GM18868 (cell line): ENCODE data around the gene AGTPBP1.
"Not testable (repeated sequence)": the region's sequence is repeated elsewhere in the genome, so short reads cannot be mapped to it uniquely, and the experiment has no call there.

Experiments
- ATAC-seq: cut with Tn5 transposase; IDR thresholded peaks from one replicate; pipeline ENCODE4 v1.9.1; 2021; ENCODE audit warnings: mild to moderate bottlenecking, moderate library complexity; ENCODE audit not compliant: unreplicated experiment

Gene AGTPBP1, protein sequence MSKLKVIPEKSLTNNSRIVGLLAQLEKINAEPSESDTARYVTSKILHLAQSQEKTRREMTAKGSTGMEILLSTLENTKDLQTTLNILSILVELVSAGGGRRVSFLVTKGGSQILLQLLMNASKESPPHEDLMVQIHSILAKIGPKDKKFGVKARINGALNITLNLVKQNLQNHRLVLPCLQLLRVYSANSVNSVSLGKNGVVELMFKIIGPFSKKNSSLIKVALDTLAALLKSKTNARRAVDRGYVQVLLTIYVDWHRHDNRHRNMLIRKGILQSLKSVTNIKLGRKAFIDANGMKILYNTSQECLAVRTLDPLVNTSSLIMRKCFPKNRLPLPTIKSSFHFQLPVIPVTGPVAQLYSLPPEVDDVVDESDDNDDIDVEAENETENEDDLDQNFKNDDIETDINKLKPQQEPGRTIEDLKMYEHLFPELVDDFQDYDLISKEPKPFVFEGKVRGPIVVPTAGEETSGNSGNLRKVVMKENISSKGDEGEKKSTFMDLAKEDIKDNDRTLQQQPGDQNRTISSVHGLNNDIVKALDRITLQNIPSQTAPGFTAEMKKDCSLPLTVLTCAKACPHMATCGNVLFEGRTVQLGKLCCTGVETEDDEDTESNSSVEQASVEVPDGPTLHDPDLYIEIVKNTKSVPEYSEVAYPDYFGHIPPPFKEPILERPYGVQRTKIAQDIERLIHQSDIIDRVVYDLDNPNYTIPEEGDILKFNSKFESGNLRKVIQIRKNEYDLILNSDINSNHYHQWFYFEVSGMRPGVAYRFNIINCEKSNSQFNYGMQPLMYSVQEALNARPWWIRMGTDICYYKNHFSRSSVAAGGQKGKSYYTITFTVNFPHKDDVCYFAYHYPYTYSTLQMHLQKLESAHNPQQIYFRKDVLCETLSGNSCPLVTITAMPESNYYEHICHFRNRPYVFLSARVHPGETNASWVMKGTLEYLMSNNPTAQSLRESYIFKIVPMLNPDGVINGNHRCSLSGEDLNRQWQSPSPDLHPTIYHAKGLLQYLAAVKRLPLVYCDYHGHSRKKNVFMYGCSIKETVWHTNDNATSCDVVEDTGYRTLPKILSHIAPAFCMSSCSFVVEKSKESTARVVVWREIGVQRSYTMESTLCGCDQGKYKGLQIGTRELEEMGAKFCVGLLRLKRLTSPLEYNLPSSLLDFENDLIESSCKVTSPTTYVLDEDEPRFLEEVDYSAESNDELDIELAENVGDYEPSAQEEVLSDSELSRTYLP

DNA sequence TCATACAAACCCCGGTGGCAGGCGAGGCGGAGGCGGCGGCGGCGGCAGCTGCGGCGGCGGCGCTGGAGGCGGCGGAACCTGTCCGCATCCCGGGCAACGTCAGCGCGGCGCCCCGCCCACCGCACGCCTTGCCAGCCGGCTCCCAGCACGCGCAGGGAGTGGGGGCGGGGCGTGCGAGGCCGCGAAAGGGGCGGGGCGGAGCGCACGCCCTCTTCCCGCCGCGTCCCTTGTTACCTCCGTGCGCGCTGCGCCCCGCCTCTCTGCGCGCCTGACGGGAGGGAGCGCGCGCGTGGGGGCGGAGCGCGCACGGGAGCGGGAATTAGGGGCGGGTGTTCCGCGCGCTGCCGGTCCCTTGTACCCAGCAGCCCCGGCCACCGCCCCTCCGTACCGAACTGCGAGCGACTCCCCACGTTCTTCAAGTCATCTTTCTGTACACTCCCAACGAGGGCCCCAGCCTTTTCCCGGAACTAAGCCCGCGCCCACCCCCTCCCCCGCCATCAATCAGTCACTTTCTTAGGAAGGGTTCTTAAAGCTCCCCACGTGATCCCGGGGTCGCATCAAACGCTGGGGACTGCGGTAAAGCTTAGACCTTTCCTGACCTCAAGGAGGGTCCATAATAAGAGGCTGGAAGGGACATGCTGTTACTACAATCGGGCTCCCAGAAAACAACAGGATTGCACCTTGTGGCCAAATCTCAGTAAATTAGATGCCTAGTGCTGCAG, at the start of gene AGTPBP1:
AGTPBP1 (minus strand) TSS at position 80 of the 722 bp plus-strand sequence. CDS start 29,421 bp downstream, outside the sequence.
- peak; percentile 79 for ATAC-seq

DNA sequence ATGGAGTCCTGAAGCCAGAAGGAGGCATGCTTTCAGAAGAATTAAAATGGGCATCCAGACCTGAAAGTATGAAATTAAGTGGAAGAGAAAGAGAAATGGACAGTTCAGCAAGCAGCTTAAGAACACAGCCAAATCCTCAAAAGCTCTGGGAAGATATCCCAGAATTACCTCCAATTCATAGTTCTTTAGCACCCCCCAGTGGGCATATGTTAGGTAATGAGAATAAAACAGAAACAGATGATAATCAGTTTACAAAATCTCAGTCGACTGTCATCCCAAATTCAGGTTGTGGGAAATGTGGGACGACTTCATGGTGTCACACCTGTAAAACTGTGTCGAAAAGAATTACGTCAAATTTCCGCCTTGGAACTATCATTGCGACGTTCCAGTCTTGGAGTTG, 44.4 kb upstream of the AGTPBP1 start:
- not testable (repeated sequence) for ATAC-seq

DNA sequence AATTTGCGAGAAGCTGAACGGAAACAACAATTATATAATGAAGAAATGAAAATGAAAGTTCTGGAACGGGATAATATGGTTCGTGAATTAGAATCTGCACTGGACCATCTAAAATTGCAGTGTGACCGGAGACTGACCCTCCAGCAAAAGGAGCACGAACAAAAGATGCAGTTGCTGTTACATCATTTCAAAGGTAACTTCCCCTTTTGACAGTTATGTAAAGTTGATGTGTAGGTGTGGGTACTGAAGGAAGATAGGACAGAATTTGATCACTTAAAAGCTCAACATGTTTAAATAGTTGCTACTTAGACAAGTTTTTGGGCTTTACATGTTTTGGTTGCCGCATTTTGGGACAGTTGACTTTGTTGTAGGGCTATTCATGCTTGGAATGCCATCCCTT, 32.1 kb upstream of the AGTPBP1 start:
- ATAC-seq: not testable (repeated sequence)

DNA sequence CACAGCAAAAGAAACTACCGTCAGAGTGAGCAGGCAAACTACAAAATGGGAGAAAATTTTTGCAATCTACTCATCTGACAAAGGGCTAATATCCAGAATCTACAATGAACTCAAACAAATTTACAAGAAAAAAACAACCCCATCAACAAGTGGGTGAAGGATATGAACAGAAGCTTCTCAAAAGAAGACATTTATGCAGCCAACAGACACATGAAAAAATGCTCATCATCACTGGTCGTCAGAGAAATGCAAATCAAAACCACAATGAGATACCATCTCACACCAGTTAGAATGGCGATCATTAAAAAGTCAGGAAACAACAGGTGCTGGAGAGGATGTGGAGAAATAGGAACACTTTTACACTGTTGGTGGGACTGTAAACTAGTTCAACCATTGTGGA, 20.0 kb upstream of the AGTPBP1 start:
- ATAC-seq: not testable (repeated sequence)

DNA sequence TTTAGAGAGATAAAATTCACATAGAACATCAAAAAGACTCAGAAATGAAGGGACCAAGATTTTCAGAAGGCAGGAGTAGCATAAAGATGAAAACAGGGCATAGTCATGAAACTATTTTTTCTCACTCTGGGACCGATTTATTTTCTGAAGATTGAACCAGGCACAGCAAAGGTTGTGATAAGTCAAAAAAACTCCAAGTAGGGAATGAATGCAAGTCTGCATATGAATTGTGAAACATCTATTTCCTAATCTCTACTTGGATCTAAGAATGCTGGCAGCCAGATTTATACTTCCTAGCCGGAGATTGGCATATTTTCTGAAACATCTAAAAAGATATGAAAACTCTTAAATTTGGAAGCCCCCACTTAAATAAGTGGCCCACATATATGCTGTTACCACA, 16.0 kb upstream of the AGTPBP1 start:
- ATAC-seq: not testable (repeated sequence)

DNA sequence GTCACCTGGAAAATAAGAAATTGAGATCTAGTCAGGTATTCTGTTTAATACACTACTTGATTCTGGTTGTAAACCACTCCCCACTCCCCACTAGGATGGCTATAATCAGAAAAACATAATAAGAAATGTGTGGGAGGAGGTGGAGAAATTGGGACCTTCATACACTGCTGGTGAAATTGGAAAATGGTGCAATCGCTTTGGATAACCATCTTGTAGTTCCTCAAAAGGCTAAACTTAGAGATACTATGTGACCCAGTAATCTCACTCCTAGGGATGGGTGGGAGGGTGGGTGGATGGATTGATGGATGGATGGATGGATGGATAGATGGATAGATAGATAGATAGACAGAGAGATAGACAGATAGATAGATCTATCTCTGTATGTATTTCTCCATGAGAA, 14.5 kb upstream of the AGTPBP1 start:
- not testable (repeated sequence) for ATAC-seq

DNA sequence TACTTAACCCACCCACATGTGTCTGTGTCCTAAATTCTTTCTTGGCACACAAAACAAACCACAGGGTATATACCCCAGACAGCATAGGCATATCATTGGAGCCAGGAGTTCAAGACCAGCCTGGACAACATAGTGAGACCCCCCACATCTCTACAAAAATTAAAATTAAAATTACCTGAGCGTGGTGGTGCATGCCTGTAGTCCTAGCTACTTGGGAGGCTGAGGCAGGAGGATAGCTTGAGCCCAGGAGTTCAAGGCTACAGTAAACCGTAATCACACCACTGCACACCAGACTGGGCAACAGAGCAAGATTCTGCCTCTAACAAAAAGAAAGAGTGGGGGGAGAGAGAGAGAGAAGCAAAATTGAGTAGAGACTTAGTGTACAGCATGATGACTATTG, 4.6 kb upstream of the AGTPBP1 start:
- ATAC-seq: no peak

DNA sequence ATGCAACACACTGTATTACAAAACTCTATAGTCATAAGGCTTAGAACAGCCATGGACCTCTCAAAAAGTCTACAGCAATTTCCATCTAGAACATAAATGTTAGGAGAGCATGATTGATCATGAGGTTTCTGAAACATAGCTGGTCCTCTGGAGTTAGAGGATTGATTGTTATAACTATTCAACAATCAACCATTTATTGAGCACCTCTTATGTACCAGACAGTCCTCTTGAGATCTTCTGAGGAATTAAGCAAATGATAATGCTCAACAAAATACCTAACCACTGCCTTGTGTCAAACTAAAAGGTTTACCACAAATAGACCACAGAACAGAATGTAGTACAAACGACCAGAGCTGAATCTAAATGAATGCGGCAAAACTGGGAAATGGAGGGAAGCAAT, 3.4 kb upstream of the AGTPBP1 start:
- ATAC-seq: no peak

DNA sequence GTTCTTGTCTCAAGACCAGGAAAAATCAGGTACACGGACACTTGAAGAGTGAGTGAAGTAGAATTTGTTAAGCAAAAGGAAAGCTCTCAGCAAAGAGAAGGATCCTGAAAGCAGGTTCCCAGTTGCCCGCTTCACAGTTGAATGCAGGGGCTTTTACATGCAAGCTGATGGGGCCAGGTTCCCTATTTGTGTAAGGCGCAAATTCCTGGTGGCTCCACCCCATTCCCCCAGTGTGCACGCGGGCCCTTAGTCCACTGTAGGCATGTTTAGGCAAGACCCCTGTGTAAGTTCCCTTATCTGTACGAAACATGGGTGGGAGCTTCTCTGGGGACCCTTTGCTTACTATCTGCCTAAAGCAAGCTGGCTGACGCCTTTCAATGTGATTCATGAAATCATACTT, 2.7 kb upstream of the AGTPBP1 start:
- no peak for ATAC-seq

DNA sequence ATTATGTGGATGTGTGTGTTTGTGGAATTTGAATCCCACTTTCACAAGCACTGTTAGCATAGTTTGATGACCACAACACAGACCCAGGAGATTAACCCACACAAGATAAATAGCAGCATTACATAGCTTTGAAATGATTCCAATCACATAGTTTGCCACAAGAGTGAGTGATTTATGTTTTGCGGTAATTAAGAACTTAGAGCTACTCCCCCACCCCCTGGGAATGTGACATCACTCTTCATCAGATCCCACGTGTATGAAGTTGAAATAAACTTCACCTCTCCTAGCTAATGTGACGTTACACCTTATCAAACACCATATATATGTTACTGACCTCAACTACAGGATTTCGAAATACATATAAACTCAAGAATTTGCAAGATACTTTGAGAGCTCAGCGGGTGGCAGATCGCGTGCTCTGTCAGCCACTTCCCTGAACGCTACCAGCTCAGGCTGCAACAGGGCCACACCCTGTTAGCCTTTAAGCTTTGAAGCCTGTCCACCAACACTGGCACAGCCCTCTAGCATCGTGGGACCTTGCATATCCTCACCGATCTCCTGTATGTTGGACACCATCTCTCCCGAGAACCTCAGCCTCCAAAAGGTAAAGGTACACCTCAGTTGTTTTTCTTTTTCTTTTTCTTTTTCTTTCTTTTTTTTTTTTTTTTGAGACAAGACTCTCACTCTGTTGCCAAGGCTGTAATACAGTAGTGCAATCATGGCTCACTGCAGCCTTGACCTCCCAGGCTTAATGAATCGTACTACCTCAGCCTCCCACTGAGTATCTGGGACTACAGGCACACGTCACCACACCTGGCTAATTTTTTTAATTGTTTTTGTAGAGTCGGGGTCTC, 1.7 kb upstream of the AGTPBP1 start:
- no peak for ATAC-seq

DNA sequence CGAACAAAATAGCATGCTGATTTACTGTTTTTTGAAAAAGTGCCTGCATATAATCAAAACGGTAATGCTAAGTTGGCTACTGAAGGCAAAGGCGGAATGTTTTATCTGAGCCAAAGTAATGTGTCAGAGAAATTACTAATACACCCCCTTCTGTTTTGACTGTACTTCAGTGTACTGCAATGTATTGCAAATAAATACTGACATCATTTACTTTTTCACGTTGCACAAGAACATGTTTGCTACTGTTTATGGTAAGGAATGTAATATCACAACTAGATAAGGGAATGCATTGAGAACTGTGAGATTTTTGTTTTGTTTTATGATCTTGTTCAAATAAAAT, 813 bp upstream of the AGTPBP1 start:
- ATAC-seq: no peak

DNA sequence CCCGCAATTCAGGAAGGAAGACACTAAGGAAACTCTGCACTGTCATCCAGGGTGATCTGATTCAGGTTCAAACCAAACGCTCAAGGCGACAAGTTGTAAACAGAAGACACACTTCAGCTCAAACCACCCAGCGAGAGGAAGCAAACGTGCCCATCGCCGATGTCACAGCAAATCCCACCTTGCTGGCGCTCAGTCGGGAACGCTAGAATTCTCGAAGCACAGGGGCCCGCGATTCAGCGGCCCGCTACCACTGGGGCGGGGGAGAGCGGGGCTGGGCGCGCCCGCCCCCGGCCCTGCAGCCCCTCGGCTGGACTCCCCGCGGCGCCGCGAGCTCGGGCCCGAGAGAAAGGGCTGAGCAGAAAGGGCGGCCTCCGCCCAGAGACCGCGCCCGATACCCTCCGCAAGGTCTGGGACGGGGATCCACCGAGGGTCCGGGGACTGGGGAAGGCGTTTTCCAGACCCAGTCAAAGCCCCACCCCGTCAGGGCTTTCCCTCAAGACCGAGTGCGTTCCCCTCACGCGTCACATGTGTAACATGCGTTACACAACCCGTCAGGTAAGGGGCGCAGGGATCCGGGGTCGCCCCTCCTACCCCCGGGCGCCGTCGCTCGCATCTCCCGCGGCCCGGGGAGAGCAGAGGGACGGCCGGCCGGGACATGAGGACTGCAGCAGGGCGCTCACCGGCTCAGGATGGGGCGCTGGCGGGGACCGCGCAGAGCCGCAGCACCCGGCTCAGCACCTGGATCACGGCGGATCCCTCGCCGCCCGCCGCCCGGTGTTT, 469 bp downstream of the AGTPBP1 start:
- ATAC-seq: peak; percentile 41

DNA sequence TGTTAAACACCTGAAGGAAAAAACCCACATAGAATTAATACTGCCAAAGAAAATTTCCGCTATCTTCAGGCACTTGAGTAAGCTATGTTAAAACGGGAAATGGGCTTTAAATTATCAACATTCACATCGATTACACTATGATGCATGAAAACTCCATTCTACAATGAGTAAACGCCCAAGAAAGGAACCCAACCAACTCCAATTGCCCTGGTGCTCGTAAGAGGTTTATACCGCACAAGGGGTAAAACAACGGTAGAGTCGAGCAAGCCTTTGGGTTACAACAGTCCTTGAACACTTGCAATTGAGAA, 1.0 kb downstream of the AGTPBP1 start:
- peak; percentile 1 for ATAC-seq

DNA sequence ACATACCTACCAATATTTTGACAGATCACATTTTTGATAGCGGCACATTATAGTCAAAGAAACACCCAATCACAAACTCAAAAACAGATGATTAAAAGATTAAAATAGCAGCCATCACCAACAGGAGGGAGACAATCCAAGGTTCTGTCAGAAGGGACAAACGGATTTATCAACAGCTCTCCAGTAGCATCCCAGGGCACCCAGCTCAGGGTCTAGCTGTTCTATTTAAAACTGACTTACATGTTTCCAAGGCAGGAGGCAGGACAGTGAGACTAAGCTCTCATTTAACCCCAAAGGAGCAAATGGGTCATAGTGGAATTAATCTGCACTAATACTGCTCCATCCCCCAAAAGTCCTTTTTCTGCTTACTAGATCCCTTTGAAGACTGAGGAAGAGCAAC, 3.2 kb downstream of the AGTPBP1 start:
- ATAC-seq: no peak

DNA sequence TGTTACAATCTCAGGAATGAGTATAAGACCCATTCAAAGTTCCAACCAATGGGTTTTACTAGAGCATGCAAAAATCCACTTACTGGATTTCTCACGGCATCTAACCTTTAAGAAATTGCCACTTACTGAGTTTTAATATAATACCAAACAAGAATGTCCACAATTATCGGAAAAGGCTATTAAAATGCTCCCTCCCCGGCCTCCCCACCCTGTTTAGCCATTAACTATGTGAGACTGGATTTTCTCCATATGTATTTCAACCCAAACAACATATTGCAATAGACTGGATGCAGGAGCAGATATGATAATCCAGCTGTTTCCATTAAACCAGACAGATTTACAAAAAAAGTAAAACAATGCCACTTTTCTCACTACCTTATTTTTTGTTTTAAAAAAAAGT, 4.1 kb downstream of the AGTPBP1 start:
- no peak for ATAC-seq

DNA sequence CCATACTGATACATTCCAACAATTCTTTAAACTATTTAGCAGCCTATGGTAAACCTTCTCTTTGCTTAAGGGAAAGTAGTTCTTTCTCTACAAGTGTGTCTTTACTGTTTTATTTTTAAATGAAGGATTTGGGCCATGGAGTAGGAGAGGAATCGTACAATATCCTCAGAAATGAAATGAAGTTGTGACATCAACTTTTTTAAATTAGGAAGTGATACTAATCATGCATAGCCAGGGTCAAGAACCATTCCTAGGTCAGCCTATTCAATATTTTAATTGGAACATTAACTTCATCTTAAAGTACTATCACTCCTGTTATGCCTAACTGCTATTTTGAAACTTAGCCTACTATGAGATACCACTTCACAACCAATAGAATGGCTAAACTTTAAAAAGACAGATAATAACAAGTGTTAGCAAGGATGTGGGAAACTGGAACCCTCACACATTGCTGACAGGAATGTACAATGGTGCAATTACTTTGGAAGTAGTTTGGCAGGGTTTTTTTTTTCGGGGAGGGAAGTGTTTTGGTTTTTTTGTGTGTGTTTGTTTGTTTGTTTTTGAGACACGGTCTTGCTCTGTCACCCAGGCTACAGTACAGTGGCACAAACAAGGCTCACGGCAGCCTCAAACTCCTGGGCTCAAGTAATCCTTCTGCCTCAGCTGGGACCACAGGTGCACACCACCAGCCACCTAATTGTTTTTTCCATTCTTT, 10.7 kb downstream of the AGTPBP1 start:
- ATAC-seq: no peak

DNA sequence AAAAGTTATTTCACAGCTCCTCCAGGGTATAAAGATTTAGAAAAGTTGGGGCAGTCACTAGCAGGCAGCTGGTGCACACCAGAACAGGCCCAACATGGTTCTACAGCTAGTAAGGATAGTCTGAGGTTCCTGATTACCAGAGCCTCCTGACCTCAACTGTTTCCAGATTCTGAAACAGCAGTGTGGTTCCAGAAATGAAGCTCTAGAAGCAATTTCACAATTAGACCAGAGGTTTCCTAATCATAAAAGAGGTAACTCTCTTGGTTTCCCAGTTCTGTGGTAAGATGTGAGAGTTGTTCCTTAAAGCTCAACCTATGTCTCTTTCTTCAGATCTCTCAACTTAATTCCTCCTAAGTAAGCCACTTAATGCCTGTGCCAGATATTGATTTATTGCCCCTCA, 11.9 kb downstream of the AGTPBP1 start:
- no peak for ATAC-seq

DNA sequence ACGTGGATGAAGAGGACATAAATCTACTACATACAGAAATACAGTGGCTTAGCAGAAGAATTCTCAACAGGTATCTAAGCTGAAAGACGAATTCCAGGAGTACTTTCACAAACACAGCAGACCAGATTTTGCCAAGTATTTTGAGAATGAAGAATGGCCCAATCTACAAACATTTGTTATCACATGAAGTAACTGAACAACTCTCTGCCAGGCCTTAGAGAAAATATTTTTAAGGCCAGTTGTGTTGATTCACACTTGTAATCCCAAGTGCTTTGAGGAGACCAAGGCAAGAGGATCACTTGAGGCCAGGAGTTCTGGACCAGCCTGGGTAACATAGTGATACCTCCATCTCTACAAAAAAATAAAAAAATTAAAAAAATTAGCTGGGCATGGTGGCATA, 14.3 kb downstream of the AGTPBP1 start:
- no peak for ATAC-seq

DNA sequence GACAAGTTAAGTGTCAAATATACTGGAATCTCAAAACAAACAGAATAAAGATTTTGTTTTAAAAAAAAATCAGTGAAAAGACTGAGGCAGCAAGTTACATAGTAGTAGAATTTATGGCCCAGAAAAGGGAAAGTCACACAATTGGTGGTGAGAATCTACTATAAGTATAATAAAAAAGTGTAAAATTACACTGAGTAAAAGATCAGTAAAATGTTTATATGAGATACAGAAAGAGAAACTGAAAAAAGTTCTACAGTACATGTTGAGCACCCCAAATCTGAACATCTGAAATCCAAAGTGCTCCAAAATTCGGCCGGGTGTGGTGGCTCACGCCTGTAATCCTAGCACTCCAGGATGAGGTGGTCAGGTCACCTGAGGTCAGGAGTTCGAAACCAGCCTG, 15.0 kb downstream of the AGTPBP1 start:
- no peak for ATAC-seq
